ENCODE results near the gene DENND5A.
"Not testable (repeated sequence)": the region's sequence is repeated elsewhere in the genome, so short reads cannot be mapped to it uniquely, and the experiment has no call there.

DENND5A gene

DNA sequence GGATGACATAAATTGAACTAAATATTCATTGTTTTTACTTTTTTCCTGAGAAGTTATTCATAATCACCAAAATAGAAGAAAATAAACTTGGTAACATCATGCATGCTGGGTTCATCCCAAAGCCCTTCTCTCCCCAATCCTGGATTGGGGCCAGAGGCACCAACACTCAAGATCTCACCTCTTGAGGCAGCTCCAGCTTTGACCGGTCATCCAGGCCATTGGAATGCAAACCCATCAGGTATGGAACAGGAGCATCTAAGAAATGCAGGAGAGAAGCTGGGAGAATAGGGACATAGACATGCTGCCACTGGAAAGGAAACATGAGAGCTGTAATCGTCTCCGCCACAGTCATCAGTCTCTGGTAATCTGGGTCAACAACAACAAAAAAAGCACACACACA is 71.8 kb downstream of the DENND5A start:
- ChIA-PET POLR2A (no interaction called here), CTCF (interaction anchor here (1.1 kb wide), 1 partner anchor 11 kb away, joined by 3 read pairs; no protein-coding TSS in a partner anchor)
- no peak for TF ChIP-seq L3MBTL2 (conservative IDR thresholded peaks at IDR 0.05)
- TF ChIP-seq SUZ12 (IDR thresholded peaks at IDR 0.05), result no peak
- TF ChIP-seq FOXM1 (IDR thresholded peaks at IDR 0.05; ENCODE audit: borderline replicate concordance), result no peak
- TF ChIP-seq ZNF384 (IDR thresholded peaks at IDR 0.05), result no peak
- no peak for TF ChIP-seq NFRKB (IDR thresholded peaks at IDR 0.05)
- TF ChIP-seq HDGF (IDR thresholded peaks at IDR 0.05; ENCODE audit: borderline replicate concordance), result no peak
- TF ChIP-seq FOXA1 (IDR thresholded peaks at IDR 0.05), result no peak
- no peak for TF ChIP-seq FOXK2 (IDR thresholded peaks at IDR 0.05)
- no peak for DNase-seq (ENCODE audit: extremely low spot score)

DNA sequence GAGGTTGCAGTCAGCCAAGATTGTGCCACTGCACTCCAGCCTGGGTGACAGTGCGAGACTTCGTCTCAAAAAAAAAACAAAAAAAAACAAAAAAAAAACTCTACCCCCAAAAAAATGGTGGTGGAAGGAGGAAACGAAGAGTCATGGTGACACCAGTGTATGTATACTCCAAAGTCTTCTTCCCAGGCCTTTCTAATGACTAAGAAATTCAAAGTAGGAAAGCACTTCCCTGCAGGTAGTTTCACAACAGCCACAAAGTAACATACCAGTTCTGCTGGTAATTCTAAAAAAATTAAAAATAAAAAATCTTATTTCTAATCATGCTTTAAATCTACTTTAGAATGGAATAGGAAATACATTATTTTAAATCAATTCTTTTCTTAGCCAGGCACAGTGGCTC is 72.6 kb downstream of the DENND5A start:
- DNase-seq (ENCODE audit: extremely low spot score), result no peak
- TF ChIP-seq SP1 (IDR thresholded peaks at IDR 0.05), result no peak
- TF ChIP-seq FOXK2 (IDR thresholded peaks at IDR 0.05), result no peak
- TF ChIP-seq FOXM1 (IDR thresholded peaks at IDR 0.05; ENCODE audit: borderline replicate concordance), result no peak
- TF ChIP-seq FOXA1 (IDR thresholded peaks at IDR 0.05), result no peak
- TF ChIP-seq, protein P1, sequence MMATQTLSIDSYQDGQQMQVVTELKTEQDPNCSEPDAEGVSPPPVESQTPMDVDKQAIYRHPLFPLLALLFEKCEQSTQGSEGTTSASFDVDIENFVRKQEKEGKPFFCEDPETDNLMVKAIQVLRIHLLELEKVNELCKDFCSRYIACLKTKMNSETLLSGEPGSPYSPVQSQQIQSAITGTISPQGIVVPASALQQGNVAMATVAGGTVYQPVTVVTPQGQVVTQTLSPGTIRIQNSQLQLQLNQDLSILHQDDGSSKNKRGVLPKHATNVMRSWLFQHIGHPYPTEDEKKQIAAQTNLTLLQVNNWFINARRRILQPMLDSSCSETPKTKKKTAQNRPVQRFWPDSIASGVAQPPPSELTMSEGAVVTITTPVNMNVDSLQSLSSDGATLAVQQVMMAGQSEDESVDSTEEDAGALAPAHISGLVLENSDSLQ (IDR thresholded peaks at IDR 0.05), result no peak
- no peak for TF ChIP-seq HDGF (IDR thresholded peaks at IDR 0.05; ENCODE audit: borderline replicate concordance)
- TF ChIP-seq TARDBP (IDR thresholded peaks at IDR 0.05), result no peak
- no peak for TF ChIP-seq LEF1 (IDR thresholded peaks at IDR 0.05; ENCODE audit: borderline replicate concordance)
- TF ChIP-seq L3MBTL2 (conservative IDR thresholded peaks at IDR 0.05), result no peak
- TF ChIP-seq SUZ12 (IDR thresholded peaks at IDR 0.05), result no peak
- TF ChIP-seq ARNT (IDR thresholded peaks at IDR 0.05), result no peak
- TF ChIP-seq NFRKB (IDR thresholded peaks at IDR 0.05), result no peak
- TF ChIP-seq BHLHE40 (IDR thresholded peaks at IDR 0.05; ENCODE audit: borderline replicate concordance), result no peak
- ChIA-PET POLR2A (no interaction called here), CTCF (no interaction called here)

DNA sequence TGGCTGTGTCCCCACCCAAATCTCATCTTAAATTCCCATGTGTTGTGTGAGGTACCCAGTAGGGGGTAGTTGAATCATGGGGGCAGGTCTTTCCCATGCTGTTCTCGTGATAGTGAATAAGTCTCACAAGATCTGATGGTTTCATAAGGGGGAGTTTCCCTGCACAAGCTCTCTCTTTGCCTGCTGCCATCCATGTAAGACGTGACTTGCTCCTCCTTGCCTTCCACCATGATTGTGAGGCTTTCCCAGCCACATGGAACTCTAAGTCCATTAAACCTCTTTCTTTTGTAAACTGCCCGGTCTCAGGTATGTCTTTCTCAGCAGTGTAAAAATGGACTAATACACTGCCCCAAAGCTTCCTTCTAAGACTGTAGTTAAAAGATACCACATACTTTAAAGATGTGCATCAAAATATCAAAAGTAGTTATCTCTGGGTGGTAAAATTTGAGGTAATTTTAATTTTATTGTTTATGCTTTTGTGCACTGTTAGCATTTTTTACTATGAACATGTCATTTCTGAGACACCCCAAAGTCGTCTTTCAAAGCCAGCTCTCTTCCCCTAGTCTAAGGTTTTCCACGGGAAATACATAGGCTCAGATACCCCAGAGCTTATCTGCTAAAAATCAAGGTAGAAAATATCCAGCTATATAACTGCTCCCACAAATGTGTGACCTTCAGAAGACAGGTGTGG is 74.7 kb downstream of the DENND5A start:
- POLR2A ChIA-PET; DNase-seq (ENCODE audit: extremely low spot score); CTCF ChIA-PET: not testable (repeated sequence)

DNA sequence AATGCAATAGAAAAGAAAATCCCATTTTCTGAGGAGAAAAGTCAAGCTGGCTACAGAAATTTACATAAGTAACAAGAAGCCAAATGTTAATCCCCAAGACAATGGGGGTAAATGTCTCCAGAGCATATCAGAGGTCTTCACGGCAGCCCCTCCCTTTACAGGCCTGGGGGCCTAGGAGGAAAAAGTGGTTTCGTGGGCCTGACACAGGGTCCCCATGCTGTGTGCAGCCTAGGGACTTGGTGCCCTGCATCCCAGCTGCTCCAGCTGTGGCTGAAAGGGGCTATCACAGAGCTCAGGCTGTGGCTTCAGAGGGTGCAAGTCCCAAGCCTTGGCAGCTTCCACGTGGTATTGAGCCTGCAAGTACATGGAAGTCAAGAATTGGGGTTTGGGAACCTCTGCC is 76.3 kb downstream of the DENND5A start:
- POLR2A ChIA-PET; DNase-seq (ENCODE audit: extremely low spot score); CTCF ChIA-PET: not testable (repeated sequence)

DNA sequence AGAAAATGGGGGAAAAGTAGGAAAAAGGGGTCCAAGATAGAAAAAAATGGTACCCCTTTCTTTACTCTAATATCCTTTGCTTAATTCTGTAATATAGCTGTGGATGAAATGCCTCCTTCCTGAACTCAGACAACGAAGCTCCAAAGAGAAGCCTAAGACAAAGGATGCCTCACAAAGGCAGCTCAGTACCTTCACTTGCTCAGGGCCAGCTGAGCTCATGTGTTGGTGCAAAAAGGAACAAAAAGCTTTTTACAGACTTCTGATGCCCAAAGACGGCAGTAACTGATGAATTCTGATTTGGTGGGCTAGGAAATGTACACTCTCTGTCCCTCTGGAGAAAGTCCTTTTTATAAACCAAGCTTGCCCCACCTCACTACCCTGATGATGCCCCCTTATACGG is 77.5 kb downstream of the DENND5A start:
- no peak for TF ChIP-seq LEF1 (IDR thresholded peaks at IDR 0.05; ENCODE audit: borderline replicate concordance)
- no peak for TF ChIP-seq CTBP1 (IDR thresholded peaks at IDR 0.05; ENCODE audit: borderline replicate concordance)
- TF ChIP-seq BHLHE40 (IDR thresholded peaks at IDR 0.05; ENCODE audit: borderline replicate concordance), result no peak
- no peak for TF ChIP-seq HDGF (IDR thresholded peaks at IDR 0.05; ENCODE audit: borderline replicate concordance)
- TF ChIP-seq L3MBTL2 (conservative IDR thresholded peaks at IDR 0.05), result no peak
- no peak for TF ChIP-seq FOXA1 (IDR thresholded peaks at IDR 0.05)
- no peak for TF ChIP-seq TARDBP (IDR thresholded peaks at IDR 0.05)
- no peak for TF ChIP-seq FOXK2 (IDR thresholded peaks at IDR 0.05)
- no peak for TF ChIP-seq SP1 (IDR thresholded peaks at IDR 0.05)
- TF ChIP-seq ARNT (IDR thresholded peaks at IDR 0.05), result no peak
- TF ChIP-seq, protein P1 (IDR thresholded peaks at IDR 0.05), result no peak
- TF ChIP-seq FOXM1 (IDR thresholded peaks at IDR 0.05; ENCODE audit: borderline replicate concordance), result no peak
- TF ChIP-seq SUZ12 (IDR thresholded peaks at IDR 0.05), result no peak
- TF ChIP-seq ELF4 (IDR thresholded peaks at IDR 0.05), result no peak
- no peak for TF ChIP-seq NFRKB (IDR thresholded peaks at IDR 0.05)
- no peak for TF ChIP-seq ZNF384 (IDR thresholded peaks at IDR 0.05)
- ChIA-PET CTCF (no interaction called here), POLR2A (no interaction called here)
- no peak for DNase-seq (ENCODE audit: extremely low spot score)

DNA sequence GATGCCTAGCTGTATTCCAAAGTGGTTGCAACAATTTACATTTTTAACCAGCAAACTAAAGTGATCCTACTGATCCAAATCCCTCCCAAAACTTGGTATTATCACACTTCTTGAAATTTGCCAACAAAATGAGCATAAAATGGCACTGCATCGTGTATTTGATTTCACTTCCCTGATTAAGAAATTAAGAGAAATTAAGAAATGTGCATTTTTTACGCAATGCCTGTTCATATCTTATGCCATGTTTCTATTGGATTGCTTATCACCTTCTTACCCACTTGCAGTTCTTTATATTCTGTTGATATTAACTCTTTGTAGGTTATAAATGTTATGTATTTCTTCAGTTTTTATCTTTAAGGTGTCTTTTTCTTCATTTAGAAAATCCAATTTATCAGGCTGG is 80.6 kb downstream of the DENND5A start:
- no peak for DNase-seq (ENCODE audit: extremely low spot score)
- ChIA-PET CTCF (no interaction called here), POLR2A (no interaction called here)
- TF ChIP-seq, protein P1 (IDR thresholded peaks at IDR 0.05), result no peak
- TF ChIP-seq L3MBTL2 (conservative IDR thresholded peaks at IDR 0.05) (no peak), FOXK2 (IDR thresholded peaks at IDR 0.05) (no peak), TARDBP (IDR thresholded peaks at IDR 0.05) (no peak), BHLHE40 (IDR thresholded peaks at IDR 0.05; ENCODE audit: borderline replicate concordance) (no peak), SUZ12 (IDR thresholded peaks at IDR 0.05) (no peak), FOXA1 (IDR thresholded peaks at IDR 0.05) (no peak)

DNA sequence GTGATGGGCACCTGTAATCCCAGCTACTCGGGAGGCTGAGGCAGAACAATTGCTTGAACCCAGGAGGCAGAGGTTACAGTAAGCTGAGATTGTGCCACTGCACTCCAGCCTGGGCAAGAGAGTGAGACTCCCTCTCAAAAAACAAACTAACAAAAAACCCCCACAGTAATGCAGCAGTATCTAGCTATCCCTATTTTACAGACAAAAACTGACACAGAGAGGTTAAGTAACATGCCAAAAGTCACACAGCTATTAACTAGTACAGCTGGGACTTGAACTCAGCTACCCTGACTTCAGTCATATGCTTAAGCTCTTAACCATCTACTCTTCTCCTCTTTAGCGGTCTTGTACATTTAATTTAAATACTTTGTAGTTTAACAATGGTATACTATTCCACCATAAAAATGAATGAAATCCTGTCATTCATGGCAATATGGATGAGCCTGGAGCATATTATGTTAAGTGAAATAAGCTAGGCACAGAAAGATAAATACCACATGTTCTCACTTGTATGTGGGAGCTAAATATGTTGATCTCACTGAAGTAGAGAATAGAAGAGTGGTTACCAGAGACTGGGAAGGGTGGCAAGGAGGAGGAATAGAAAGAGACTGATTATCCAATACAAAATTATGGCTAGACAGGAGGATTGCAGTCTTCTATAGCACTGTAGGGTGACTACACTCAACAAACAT is 82.8 kb downstream of the DENND5A start:
- TF ChIP-seq TARDBP (IDR thresholded peaks at IDR 0.05), result no peak
- ChIA-PET CTCF (interaction anchor here (0.7 kb wide), 1 partner anchor 12 kb away, joined by 3 read pairs; no protein-coding TSS in a partner anchor), POLR2A (no interaction called here)
- DNase-seq (ENCODE audit: extremely low spot score), result no peak

Data from HEK293T (cell line).